NCI-H748 (cell line): ENCODE data around the gene EXOC3L2.

ENCODE experiments used
- DNase-seq: peaks from one replicate; lab custom pipeline; 2025; ENCODE audit not compliant: unreplicated experiment; lab: John Stamatoyannopoulos, UW

Gene EXOC3L2

GRCh38 chr19:45162608-45163143, 82.5 kb downstream of the EXOC3L2 start:
- DNase-seq, result no peak
